Cardiac muscle cell (in vitro differentiated cells and primary cell): Measurements from ENCODE around the gene SPDYE17. TPM values are rescaled to one million over a fixed set of nuclear protein-coding genes. Genes with fewer than 3 reads are reported as not detected.
"Not testable (repeated sequence)": the region's sequence is repeated elsewhere in the genome, so short reads cannot be mapped to it uniquely, and the experiment has no call there.

Experiments used
- DNase-seq, 2 donors: peaks; one replicate each; pipeline versions ENCODE4 v3.0.0 to v3.0.0-alpha.2; 2010 to 2017; ENCODE audit warnings: low read depth in 1 of 2, low spot score in 1 of 2
- H3K27ac ChIP-seq: fragments of 200-600 bp; sonication (generic); 2 replicates; pipeline ENCODE4 v1.5.1; 2016
- H3K27me3 ChIP-seq: fragments of 200-600 bp; sonication (generic); 2 replicates; pipeline ENCODE4 v1.6.0; 2016; ENCODE audit warnings: control low read depth
- H3K36me3 ChIP-seq: fragments of 200-600 bp; sonication (generic); 2 replicates; pipeline ENCODE4 v1.5.1; 2016; ENCODE audit warnings: control low read depth
- H3K4me1 ChIP-seq: fragments of 200-600 bp; sonication (generic); 2 replicates; pipeline ENCODE4 v1.8.1; 2017; ENCODE audit warnings: low read depth, mild to moderate bottlenecking, mixed run types
- H3K4me3 ChIP-seq: fragments of 200-600 bp; sonication (generic); 2 replicates; pipeline ENCODE4 v1.5.1; 2016; ENCODE audit warnings: mild to moderate bottlenecking
- H3K9me3 ChIP-seq: fragments of 200-600 bp; sonication (generic); 2 replicates; pipeline ENCODE4 v1.5.1; 2017; ENCODE audit warnings: low read depth, mild to moderate bottlenecking, control low read depth
- polyA plus RNA-seq: library from polyadenylated mRNA; unstranded; fragments of >200 nt; fragmentation: Nextera tagmentation; extraction: Ambion mirVana; gene quantifications from 2 replicates; pipeline ENCODE4 v1.2.1, GENCODE V29; 2016
- total RNA-seq: library from RNA; depleted of rRNA; stranded (reverse); fragments of >200 nt; gene quantifications from 2 replicates; pipeline ENCODE4 v1.2.3, GENCODE V29; 2016

The SPDYE17 gene
- total and polyA plus RNA-seq, 2 experiments from 2014 or later, result not detected

GRCh38 chr7:76981187-76981970 lies 50.8 kb downstream of the SPDYE17 start:
- H3K27ac ChIP-seq, DNase-seq, H3K9me3 ChIP-seq, H3K36me3 ChIP-seq, H3K4me1 ChIP-seq, H3K27me3 ChIP-seq, H3K4me3 ChIP-seq: not testable (repeated sequence)

GRCh38 chr7:76980576-76980975 lies 51.6 kb downstream of the SPDYE17 start:
- not testable (repeated sequence) for H3K4me3 ChIP-seq, H3K4me1 ChIP-seq, H3K27me3 ChIP-seq, DNase-seq, H3K36me3 ChIP-seq, H3K27ac ChIP-seq, H3K9me3 ChIP-seq

- not testable (repeated sequence) for H3K4me3 ChIP-seq, DNase-seq, H3K9me3 ChIP-seq, H3K27ac ChIP-seq, H3K27me3 ChIP-seq, H3K36me3 ChIP-seq, H3K4me1 ChIP-seq
These were observed 54.3 kb downstream of the SPDYE17 start for GRCh38 chr7:76977761-76978367.

GRCh38 chr7:76974793-76975579 lies 57.2 kb downstream of the SPDYE17 start:
- not testable (repeated sequence) for H3K27ac ChIP-seq, H3K27me3 ChIP-seq, H3K9me3 ChIP-seq, H3K4me1 ChIP-seq, H3K4me3 ChIP-seq, H3K36me3 ChIP-seq, DNase-seq

GRCh38 chr7:76974336-76974735 lies 57.8 kb downstream of the SPDYE17 start:
- not testable (repeated sequence) for H3K4me1 ChIP-seq, H3K27ac ChIP-seq, H3K36me3 ChIP-seq, H3K4me3 ChIP-seq, H3K9me3 ChIP-seq, DNase-seq, H3K27me3 ChIP-seq

- not testable (repeated sequence) for H3K4me3 ChIP-seq, H3K27me3 ChIP-seq, H3K4me1 ChIP-seq, H3K36me3 ChIP-seq, DNase-seq, H3K27ac ChIP-seq, H3K9me3 ChIP-seq
These were observed 59.8 kb downstream of the SPDYE17 start for GRCh38 chr7:76972391-76972790.

Other genes starting within 250 kb of the SPDYE17 start
- 0.27 and 0.81 TPM in 2 replicates for gene SPDYE18, start 30.2 kb upstream of the SPDYE17 start, total RNA-seq
- 0.40 and 0.96 TPM in 2 replicates for gene SPDYE18, start 30.2 kb upstream of the SPDYE17 start, polyA plus RNA-seq
- 3.0 and 13.6 TPM in 2 replicates for gene CCDC146, start 90.3 kb upstream of the SPDYE17 start, total RNA-seq
- gene CCDC146, start 90.3 kb upstream of the SPDYE17 start, polyA plus RNA-seq, result 3.6 and 5.9 TPM in 2 replicates
- 0.14 and 0.51 TPM in 2 replicates for gene FGL2, start 167.5 kb upstream of the SPDYE17 start, total RNA-seq
- 0.10 and 0.13 TPM in 2 replicates for gene FGL2, start 167.5 kb upstream of the SPDYE17 start, polyA plus RNA-seq